Measurements from ENCODE around the gene CDT1. TPM values are rescaled to one million over a fixed set of nuclear protein-coding genes. Genes with fewer than 3 reads are reported as not detected.

The CDT1 gene
- total RNA-seq = 0.26 TPM in 2 replicates

DNA sequence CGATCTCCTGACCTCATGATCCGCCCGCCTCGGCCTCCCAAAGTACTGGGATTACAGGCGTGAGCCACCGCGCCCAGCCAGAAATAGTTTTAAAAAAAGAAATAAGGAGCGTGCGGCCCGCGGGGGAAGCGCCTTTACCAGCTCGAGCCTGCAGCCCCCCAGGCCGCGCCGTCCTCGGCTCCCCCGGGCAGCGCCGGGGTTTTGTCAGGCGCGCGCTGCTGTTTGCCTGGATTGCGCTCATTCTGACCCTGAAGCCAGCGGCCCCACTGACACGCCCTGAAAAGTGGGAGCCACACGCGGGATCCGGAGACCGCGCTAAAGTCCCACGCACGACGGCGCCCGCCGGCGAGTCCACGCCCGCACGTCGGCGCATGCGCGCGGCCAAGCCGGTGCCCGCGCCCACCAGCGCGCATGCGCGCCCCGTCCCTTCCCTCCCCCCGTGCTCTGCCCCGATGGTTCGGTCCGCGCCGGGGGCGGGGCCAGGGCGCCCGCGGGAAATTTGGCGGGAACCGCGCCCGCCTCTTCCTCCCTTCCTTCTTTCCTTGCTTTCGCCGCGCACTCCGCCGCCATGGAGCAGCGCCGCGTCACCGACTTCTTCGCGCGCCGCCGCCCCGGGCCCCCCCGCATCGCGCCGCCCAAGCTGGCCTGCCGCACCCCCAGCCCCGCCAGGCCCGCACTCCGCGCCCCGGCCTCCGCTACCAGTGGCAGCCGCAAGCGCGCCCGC is at the start of gene CDT1:
Gene CDT1 (plus strand): TSS at position 526 of the 724 bp plus-strand sequence. CDS start 43 bp downstream, at position 569.
- peaks cover 4% of the 10 kb centered on the region for H3K36me3 ChIP-seq (ENCODE audit: control insufficient read depth, insufficient read depth, low read length)
- no peaks in the 10 kb centered on the region for H3K27me3 ChIP-seq (ENCODE audit: control insufficient read depth, insufficient read depth, low read length)
- peak; percentile 39 for DNase-seq (ENCODE audit: low read depth)
- no peak for TF ChIP-seq CTCF (IDR thresholded peaks at IDR 0.05; ENCODE audit: insufficient read depth, low read length, severe bottlenecking)
- peak within 1 kb of the TSS; percentile 70 for H3K4me3 ChIP-seq (ENCODE audit: low read depth, low read length)
- no peak for FAIRE-seq

- peaks cover 15% of the 10 kb centered on the region for H3K36me3 ChIP-seq (ENCODE audit: control insufficient read depth, insufficient read depth, low read length)
- H3K27me3 ChIP-seq (ENCODE audit: control insufficient read depth, insufficient read depth, low read length) = no peaks in the 10 kb centered on the region
- no peak for TF ChIP-seq CTCF (IDR thresholded peaks at IDR 0.05; ENCODE audit: insufficient read depth, low read length, severe bottlenecking)
- DNase-seq (ENCODE audit: low read depth) = no peak
- no peak overlapping the region for H3K4me3 ChIP-seq (ENCODE audit: low read depth, low read length)
- no peak for FAIRE-seq
These were observed 49.3 kb upstream of the CDT1 start for GRCh38 chr16:88754109-88754911.

DNA sequence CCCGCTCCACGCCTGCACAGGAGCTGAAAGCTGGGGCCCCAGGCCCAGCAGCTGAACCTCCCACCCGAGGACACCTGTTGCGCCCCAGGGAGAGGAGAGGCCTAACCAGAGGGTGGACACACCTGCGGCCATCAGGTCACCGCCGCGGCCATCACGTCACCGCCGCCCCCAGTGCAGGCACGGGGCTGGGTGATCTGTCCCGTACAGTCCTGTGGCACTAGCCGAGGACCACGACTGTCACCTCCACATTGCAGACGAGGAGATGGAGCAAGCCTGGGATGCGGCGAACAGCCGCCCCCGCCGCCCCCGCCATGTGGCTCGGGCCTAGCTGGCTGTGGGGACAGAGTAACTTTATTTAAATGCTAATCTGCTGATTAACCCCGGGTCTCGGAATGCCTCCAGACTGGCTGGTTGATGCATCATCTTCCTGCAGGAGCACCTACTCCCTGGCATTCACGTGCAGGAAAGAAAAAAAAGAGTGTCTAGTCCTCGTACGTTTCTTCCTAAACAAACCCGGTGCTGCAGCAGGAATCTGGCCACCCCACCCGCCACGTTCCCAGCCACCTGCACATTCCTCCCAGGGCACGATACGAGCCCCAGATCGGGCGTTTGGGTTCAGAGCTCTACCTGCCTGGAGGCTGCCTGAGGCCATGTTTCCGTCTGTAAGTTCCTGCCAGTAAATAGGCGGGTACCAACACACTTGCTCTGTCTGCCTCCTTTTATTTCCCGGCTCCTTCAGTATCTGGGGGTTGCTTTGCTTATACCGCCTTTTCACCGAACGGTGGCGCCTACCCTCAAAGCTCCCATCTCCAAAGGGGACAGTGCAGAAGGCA is 48.5 kb upstream of the CDT1 start:
- Histone ChIP-seq H3K27me3 (ENCODE audit: control insufficient read depth, insufficient read depth, low read length) (no peaks in the 10 kb centered on the region), H3K36me3 (ENCODE audit: control insufficient read depth, insufficient read depth, low read length) (peaks cover 15% of the 10 kb centered on the region), H3K4me3 (ENCODE audit: low read depth, low read length) (no peak overlapping the region)
- FAIRE-seq (no peak), DNase-seq (ENCODE audit: low read depth) (peak; percentile 73)
- peak; percentile 42 for TF ChIP-seq CTCF (IDR thresholded peaks at IDR 0.05; ENCODE audit: insufficient read depth, low read length, severe bottlenecking)

- TF ChIP-seq CTCF (IDR thresholded peaks at IDR 0.05; ENCODE audit: insufficient read depth, low read length, severe bottlenecking) = no peak
- H3K27me3 ChIP-seq (ENCODE audit: control insufficient read depth, insufficient read depth, low read length) = no peaks in the 10 kb centered on the region
- DNase-seq (ENCODE audit: low read depth) (no peak), FAIRE-seq (no peak)
- H3K4me3 ChIP-seq (ENCODE audit: low read depth, low read length) = no peak overlapping the region
- H3K36me3 ChIP-seq (ENCODE audit: control insufficient read depth, insufficient read depth, low read length) = peaks cover 13% of the 10 kb centered on the region
These were observed 47.7 kb upstream of the CDT1 start for GRCh38 chr16:88755745-88756443.

- H3K36me3 ChIP-seq (ENCODE audit: control insufficient read depth, insufficient read depth, low read length) = peaks cover 11% of the 10 kb centered on the region
- no peak for TF ChIP-seq CTCF (IDR thresholded peaks at IDR 0.05; ENCODE audit: insufficient read depth, low read length, severe bottlenecking)
- H3K4me3 ChIP-seq (ENCODE audit: low read depth, low read length) = no peak overlapping the region
- DNase-seq (ENCODE audit: low read depth) (no peak), FAIRE-seq (no peak)
- no peaks in the 10 kb centered on the region for H3K27me3 ChIP-seq (ENCODE audit: control insufficient read depth, insufficient read depth, low read length)
These were observed 45.2 kb upstream of the CDT1 start for GRCh38 chr16:88758227-88758943.

Measured in bronchial epithelial cell (primary cell).